GM12878 (cell line): Measurements from ENCODE around the gene MORC1. TPM values are rescaled to one million over a fixed set of nuclear protein-coding genes. Genes with fewer than 3 reads are reported as not detected.

Source experiments
- ATAC-seq: fragments of 200-7000 bp; cut with Tn5 transposase; 3 replicates; pipeline ENCODE4 v1.9.1; 2020; ENCODE audit warnings: mild to moderate bottlenecking, moderate library complexity
- BruUV-seq: library from RNA; stranded (reverse); fragments of 400-500 nt; replicated peaks from 2 replicates; lab custom pipeline; 2021; lab: Mats Ljungman, UMichigan
- CTCF ChIA-PET: fragments of 300-600 bp; sonication (Branson Sonifier 250); formaldehyde crosslinking; extraction: SDS; loops from one replicate; lab custom pipeline; 2021; ENCODE audit warnings: inconsistent platforms; lab: Yijun Ruan, JAX
- POLR2A ChIA-PET: fragments of 350-600 bp; formaldehyde crosslinking; extraction: SDS; loops from one replicate; lab custom pipeline; 2021; ENCODE audit warnings: inconsistent platforms; lab: Charles Lee
- RAD21 ChIA-PET: fragments of 300-600 bp; sonication (Branson Sonifier 250); formaldehyde crosslinking; loops from one replicate; lab custom pipeline; 2023; ENCODE audit warnings: antibody characterized with exemption; ENCODE audit not compliant: unreplicated experiment; lab: Charles Lee
- SMC1A ChIA-PET: fragments of 300-600 bp; sonication (Branson Sonifier 250); formaldehyde crosslinking; loops from one replicate; lab custom pipeline; 2023; ENCODE audit not compliant: unreplicated experiment, uncharacterized antibody; lab: Charles Lee
- DNase-seq: peaks from one replicate; pipeline ENCODE4 v3.0.0-alpha.2; 2011; ENCODE audit warnings: low read depth, low spot score
- FAIRE-seq: peaks from 3 replicates; lab custom pipeline; 2011; peaks lifted over from hg19 to GRCh38; lab: Jason Lieb, UNC
- H2AFZ ChIP-seq: 2 replicates; pipeline ENCODE4 v1.6.0; 2011; ENCODE audit warnings: low read depth, low read length, control low read depth; ENCODE audit not compliant: control insufficient read depth
- H3K27ac ChIP-seq: 2 replicates; pipeline ENCODE4 v1.5.1; 2011; ENCODE audit warnings: control low read depth; ENCODE audit not compliant: control insufficient read depth, insufficient read depth
- H3K27me3 ChIP-seq, 2 experiments: replicated peaks in 1 of 2; 2 replicates each; pipeline versions ENCODE4 v1.6.0 to v1.6.1; 2011; ENCODE audit warnings: low read length in 1 of 2; ENCODE audit not compliant: control insufficient read depth in 2 of 2, insufficient read depth in 2 of 2
- H3K36me3 ChIP-seq, 2 experiments: 2 replicates each; pipeline ENCODE4 v1.5.1; 2011; ENCODE audit warnings: low read length in 1 of 2; ENCODE audit not compliant: control insufficient read depth in 2 of 2, insufficient read depth in 2 of 2
- H3K4me1 ChIP-seq: 2 replicates; pipeline ENCODE4 v1.6.1; 2011; ENCODE audit warnings: mild to moderate bottlenecking, low read length, moderate library complexity, mixed read lengths; ENCODE audit not compliant: control insufficient read depth, insufficient read depth
- H3K4me2 ChIP-seq: 2 replicates; pipeline ENCODE4 v1.6.0; 2011; ENCODE audit warnings: control low read depth; ENCODE audit not compliant: control insufficient read depth, insufficient read depth
- H3K4me3 ChIP-seq: fragments of 200-600 bp; sonication (generic); 2 replicates; pipeline ENCODE4 v1.5.1; 2016
- H3K79me2 ChIP-seq: 2 replicates; pipeline ENCODE4 v1.6.0; 2011; ENCODE audit warnings: low read length; ENCODE audit not compliant: control insufficient read depth, insufficient read depth
- H3K9ac ChIP-seq: 2 replicates; pipeline ENCODE4 v1.8.0; 2011; ENCODE audit warnings: low read length, control low read depth, mixed read lengths; ENCODE audit not compliant: control insufficient read depth, insufficient read depth
- H3K9me3 ChIP-seq: replicated peaks from 3 replicates; pipeline ENCODE4 v1.5.1; 2011; ENCODE audit warnings: mild to moderate bottlenecking, low read length; ENCODE audit not compliant: control insufficient read depth, insufficient read depth
- H4K20me1 ChIP-seq: 2 replicates; pipeline ENCODE4 v1.6.0; 2011; ENCODE audit not compliant: control insufficient read depth, insufficient read depth
- ASH2L ChIP-seq: fragments of 300-600, 200-600 bp; sonication (generic); IDR thresholded peaks from 2 replicates; pipeline ENCODE4 v1.6.1; 2017; ENCODE audit warnings: low read depth, mild to moderate bottlenecking, borderline replicate concordance
- ATF2 ChIP-seq: IDR thresholded peaks from 2 replicates; pipeline ENCODE4 v1.6.1; 2012; ENCODE audit warnings: low read length, inconsistent platforms
- BCL3 ChIP-seq: IDR thresholded peaks from 2 replicates; pipeline ENCODE4 v1.6.1; 2011; ENCODE audit warnings: borderline replicate concordance, low read depth, mild to moderate bottlenecking, moderate library complexity, low read length; ENCODE audit not compliant: insufficient read depth, poor library complexity, severe bottlenecking
- DPF2 ChIP-seq: fragments of 450-650 bp; IDR thresholded peaks from 2 replicates; pipeline ENCODE4 v1.6.1; 2017; ENCODE audit warnings: mild to moderate bottlenecking
- ETV6 ChIP-seq, 2 experiments: fragments of 450-650 bp in 1 of 2; IDR thresholded peaks in 1 of 2; conservative IDR thresholded peaks in 1 of 2; 2 replicates each; pipeline ENCODE4 v1.6.1; 2014; ENCODE audit warnings: antibody characterized with exemption in 1 of 2, borderline replicate concordance in 1 of 2, low read depth in 1 of 2, mild to moderate bottlenecking in 1 of 2, moderate library complexity in 1 of 2
- EZH2 ChIP-seq: IDR thresholded peaks from 2 replicates; pipeline ENCODE4 v1.6.1; 2012; ENCODE audit warnings: low read depth, mild to moderate bottlenecking, control low read depth, inconsistent platforms, low read length, borderline replicate concordance; ENCODE audit not compliant: control insufficient read depth
- FOS ChIP-seq: IDR thresholded peaks from 3 replicates; pipeline ENCODE4 v1.6.1; 2011; ENCODE audit warnings: borderline replicate concordance; ENCODE audit not compliant: insufficient read length; ENCODE audit errors: extremely low read depth
- HCFC1 ChIP-seq: fragments of 150-350 bp; IDR thresholded peaks from 2 replicates; pipeline ENCODE4 v1.6.1; 2014; ENCODE audit warnings: low read length
- HDAC6 ChIP-seq: fragments of 200-600 bp; sonication (generic); IDR thresholded peaks from one replicate; pipeline ENCODE4 v1.8.0; 2017; ENCODE audit warnings: antibody characterized with exemption; ENCODE audit not compliant: unreplicated experiment
- HSF1 ChIP-seq: fragments of 150-350 bp; IDR thresholded peaks from 2 replicates; pipeline ENCODE4 v1.6.1; 2014; ENCODE audit warnings: mild to moderate bottlenecking, low read depth, low read length
- NFYB ChIP-seq: IDR thresholded peaks from 2 replicates; pipeline ENCODE4 v1.6.1; 2011; ENCODE audit warnings: low read depth, mild to moderate bottlenecking, low read length, improper control_type of control experiment, moderate library complexity; ENCODE audit not compliant: insufficient read depth
- NR2F1 ChIP-seq: fragments of 450-650 bp; conservative IDR thresholded peaks from 2 replicates; pipeline ENCODE4 v1.6.1; 2017; ENCODE audit warnings: mild to moderate bottlenecking
- PML ChIP-seq: IDR thresholded peaks from 2 replicates; pipeline ENCODE4 v1.6.1; 2012; ENCODE audit warnings: low read length, inconsistent platforms
- POLR2AphosphoS5 ChIP-seq: IDR thresholded peaks from 2 replicates; pipeline ENCODE4 v1.6.1; 2011; ENCODE audit warnings: mild to moderate bottlenecking, low read length, inconsistent platforms
- RELA ChIP-seq: fragments of 450-650 bp; IDR thresholded peaks from 2 replicates; pipeline ENCODE4 v1.8.0; 2014; ENCODE audit warnings: borderline replicate concordance; ENCODE audit not compliant: partially characterized antibody
- TBL1XR1 ChIP-seq: IDR thresholded peaks from 2 replicates; pipeline ENCODE4 v1.6.1; 2012; ENCODE audit warnings: low read depth, low read length, improper control_type of control experiment
- TCF12 ChIP-seq: IDR thresholded peaks from 2 replicates; pipeline ENCODE4 v1.6.1; 2011; ENCODE audit warnings: low read depth, mild to moderate bottlenecking, low read length
- ZNF207 ChIP-seq: fragments of 450-650 bp; IDR thresholded peaks from 2 replicates; pipeline ENCODE4 v1.6.1; 2014; ENCODE audit warnings: antibody characterized with exemption, mild to moderate bottlenecking, borderline replicate concordance
- ZNF274 ChIP-seq: IDR thresholded peaks from one replicate; pipeline ENCODE4 v1.8.0; 2011; ENCODE audit not compliant: insufficient read length, insufficient read depth
- WGBS: methylation state at CpG from one replicate; pipeline ENCODE4 v1.1.6; 2016; ENCODE audit warnings: low lambda C conversion rate; ENCODE audit not compliant: insufficient replicate concordance, insufficient coverage; ENCODE audit errors: missing lambda C conversion rate; 5-methylcytosine and 5-hydroxymethylcytosine counted together
- in situ Hi-C: fragments of 300-500 bp; cut with MboI; formaldehyde crosslinking; loops from 9 replicates; pipeline ENCODE4 v1.14.3; 2018; ENCODE audit warnings: mixed read lengths
- intact Hi-C: fragments of 100-400 bp; cut with micrococcal nuclease; formaldehyde crosslinking; loops from one replicate; pipeline ENCODE4 v1.14.2; 2022; ENCODE audit not compliant: unreplicated experiment
- polyA plus RNA-seq, 11 experiments: library from polyadenylated mRNA; depleted of rRNA in 4 of 11; unstranded in 6 of 11; stranded (reverse) in 5 of 11; fragments of >200 nt; fragmentation: Nextera tagmentation in 4 of 11; fragmentation: Illumina TruSeq in 1 of 11; extraction: Ambion mirVana in 4 of 11; extraction: Trizol in 1 of 11; gene quantifications; 1 replicate in 1 of 11; 2 replicates in 10 of 11; pipeline versions ENCODE4 v1.2.1 to v1.2.3, GENCODE V29; 2011 to 2016; ENCODE audit warnings: inconsistent platforms in 2 of 11, missing spikeins in 2 of 11, low read depth in 1 of 11
- total RNA-seq, 4 experiments: library from RNA; depleted of rRNA in 3 of 4; stranded (reverse); fragments of >200 nt in 3 of 4; fragmentation: Illumina TruSeq in 1 of 4; extraction: Trizol in 1 of 4; gene quantifications; 2 replicates each; pipeline versions ENCODE4 v1.2.1 to v1.2.3, GENCODE V29; 2013 to 2021

MORC1 gene
- total and polyA plus RNA-seq, 10 of the 15 experiments (the other 5 are each of a cell fraction or from before 2014, with no cell fraction given), result 0.18 TPM; not detected in 9

- no peak for TF ChIP-seq HSF1
- TF ChIP-seq HCFC1, result no peak
- TF ChIP-seq NR2F1, result no peak
- TF ChIP-seq EZH2, result no peak
- TF ChIP-seq PML, result no peak
- no peak for TF ChIP-seq ATF2
- no peak for TF ChIP-seq TBL1XR1
- TF ChIP-seq HDAC6, result no peak
These were observed at the start of gene MORC1 (continued) for GRCh38 chr3:109117939-109118338.

GRCh38 chr3:109165905-109166304, 48.0 kb upstream of the MORC1 start:
- ATAC-seq (no peak), DNase-seq (no peak), FAIRE-seq (no peak)
- no peak overlapping the region for H3K27ac ChIP-seq
- no peaks in the 10 kb centered on the region for H3K36me3 ChIP-seq
- ChIA-PET SMC1A (no interaction called here), RAD21 (no interaction called here), POLR2A (no interaction called here), CTCF (interaction anchor here (0.9 kb wide), 1 partner anchor 17 kb away, joined by 4 read pairs; no protein-coding TSS in a partner anchor)
- 33% methylated on average over 4 of the region's 4 CpGs for WGBS
- H3K4me2 ChIP-seq, result no peak overlapping the region
- intact Hi-C loops (no loop called here), in situ Hi-C loops (no loop called here)
- H3K4me1 ChIP-seq, result no peaks in the 10 kb centered on the region
- no peaks in the 10 kb centered on the region for H3K9me3 ChIP-seq
- H3K27me3 ChIP-seq, result no peaks in the 10 kb centered on the region
- no peaks in the 10 kb centered on the region for H3K79me2 ChIP-seq
- H2AFZ ChIP-seq, result no peak overlapping the region
- no peaks in the 10 kb centered on the region for H4K20me1 ChIP-seq
- no peak overlapping the region for H3K4me3 ChIP-seq
- no peak overlapping the region for H3K9ac ChIP-seq
- BruUV-seq, result no TSS peak
- TF ChIP-seq BCL3 (no peak), TCF12 (no peak), RELA (no peak), ZNF274 (no peak), DPF2 (no peak), ASH2L (no peak), NFYB (no peak), POLR2AphosphoS5 (no peak), ETV6 (conservative IDR thresholded peaks at IDR 0.05 in 1 of 2, IDR thresholded peaks at IDR 0.05 in 1 of 2; ENCODE audit: borderline replicate concordance in 1 of 2, low read depth in 1 of 2) (no peak), ATF2 (no peak), FOS (no peak), ZNF207 (no peak)
